GM12872 (cell line): Measurements from ENCODE around the gene PPFIA1.

ENCODE experiments used
- CTCF ChIP-seq: IDR thresholded peaks from 3 replicates; pipeline ENCODE4 v1.5.1; 2011; ENCODE audit warnings: low read depth, mild to moderate bottlenecking, low read length, moderate library complexity; ENCODE audit not compliant: insufficient read depth

PPFIA1 gene

GRCh38 chr11:70306586-70307033, 36.1 kb downstream of the PPFIA1 start:
- TF ChIP-seq CTCF = no peak

- TF ChIP-seq CTCF = no peak
Observed at GRCh38 chr11:70307176-70307575, 36.7 kb downstream of the PPFIA1 start.

GRCh38 chr11:70311616-70312015, 41.1 kb downstream of the PPFIA1 start:
- TF ChIP-seq CTCF = no peak

- TF ChIP-seq CTCF = no peak
Observed at GRCh38 chr11:70312401-70313357, 42.2 kb downstream of the PPFIA1 start.

GRCh38 chr11:70313945-70314344, 43.5 kb downstream of the PPFIA1 start:
- no peak for TF ChIP-seq CTCF

GRCh38 chr11:70314730-70315129, 44.2 kb downstream of the PPFIA1 start:
- no peak for TF ChIP-seq CTCF

- TF ChIP-seq CTCF = no peak
Observed at GRCh38 chr11:70315716-70316115, 45.2 kb downstream of the PPFIA1 start.
